ENCODE results near the gene TMEM184C.
A peak's percentile ranks its signal among the peaks of the same experiment; 100 is the strongest.

Gene TMEM184C

GRCh38 chr4:147617173-147617840 lies at the start of gene TMEM184C:
Gene TMEM184C, plus strand, starts transcription at chr4:147617397. Its CDS starts 560 bp downstream, at chr4:147617957.
- peak; percentile 92 for DNase-seq

GRCh38 chr4:147570616-147571015 lies 46.6 kb upstream of the TMEM184C start:
- DNase-seq: no peak

GRCh38 chr4:147571036-147571770 lies 46.0 kb upstream of the TMEM184C start:
- no peak for DNase-seq

GRCh38 chr4:147576084-147576483 lies 41.1 kb upstream of the TMEM184C start:
- no peak for DNase-seq

- no peak for DNase-seq
Measured at GRCh38 chr4:147578051-147578476, 39.1 kb upstream of the TMEM184C start.

GRCh38 chr4:147578593-147578992 lies 38.6 kb upstream of the TMEM184C start:
- no peak for DNase-seq

- no peak for DNase-seq
Measured at GRCh38 chr4:147580396-147580795, 36.8 kb upstream of the TMEM184C start.

GRCh38 chr4:147581606-147582350 lies 35.4 kb upstream of the TMEM184C start:
- DNase-seq: no peak

GRCh38 chr4:147582386-147583060 lies 34.7 kb upstream of the TMEM184C start:
- DNase-seq: no peak

- no peak for DNase-seq
Measured at GRCh38 chr4:147583876-147584275, 33.3 kb upstream of the TMEM184C start.

- no peak for DNase-seq
Measured at GRCh38 chr4:147586032-147586431, 31.2 kb upstream of the TMEM184C start.

- DNase-seq: no peak
Measured at GRCh38 chr4:147586637-147587036, 30.6 kb upstream of the TMEM184C start.

- DNase-seq: no peak
Measured at GRCh38 chr4:147587041-147587440, 30.2 kb upstream of the TMEM184C start.

GRCh38 chr4:147589586-147589985 lies 27.6 kb upstream of the TMEM184C start:
- DNase-seq: no peak

- DNase-seq: no peak
Measured at GRCh38 chr4:147590249-147590920, 26.8 kb upstream of the TMEM184C start.

- no peak for DNase-seq
Measured at GRCh38 chr4:147591106-147591505, 26.1 kb upstream of the TMEM184C start.

- no peak for DNase-seq
Measured at GRCh38 chr4:147594107-147594506, 23.1 kb upstream of the TMEM184C start.

GRCh38 chr4:147594578-147594977 lies 22.6 kb upstream of the TMEM184C start:
- DNase-seq: no peak

- no peak for DNase-seq
Measured at GRCh38 chr4:147596377-147596776, 20.8 kb upstream of the TMEM184C start.

- DNase-seq: no peak
Measured at GRCh38 chr4:147596981-147597380, 20.2 kb upstream of the TMEM184C start.

- no peak for DNase-seq
Measured at GRCh38 chr4:147597561-147597960, 19.6 kb upstream of the TMEM184C start.

GRCh38 chr4:147599206-147599605 lies 18.0 kb upstream of the TMEM184C start:
- no peak for DNase-seq

- DNase-seq: no peak
Measured at GRCh38 chr4:147599769-147600168, 17.4 kb upstream of the TMEM184C start.

Data from DMS153 (cell line).